ENCODE data around the gene MARK3.
"Not testable (repeated sequence)": the region's sequence is repeated elsewhere in the genome, so short reads cannot be mapped to it uniquely, and the experiment has no call there.

MARK3 gene

GRCh38 chr14:103347091-103347815, 38.0 kb upstream of the MARK3 start:
- Histone ChIP-seq H3K9me3 (ENCODE audit: control insufficient read depth in 1 of 2, low read length in 2 of 2) (no peaks in the 10 kb centered on the region), H3K36me3 (ENCODE audit: control insufficient read depth in 1 of 2, insufficient read depth in 2 of 2, low read length in 2 of 2) (peaks cover 23 to 25% of the 10 kb centered on the region in 2 donors), H3K4me3 (ENCODE audit: low read depth in 1 of 2, low read length in 2 of 2) (no peak overlapping the region), H3K27me3 (ENCODE audit: low read depth, low read length) (no peaks in the 10 kb centered on the region), H3K27ac (ENCODE audit: low read length) (no peak overlapping the region), H3K4me1 (ENCODE audit: control insufficient read depth in 1 of 2, insufficient read depth in 2 of 2, low read length in 2 of 2) (no peaks in the 10 kb centered on the region)

GRCh38 chr14:103348154-103348553, 37.1 kb upstream of the MARK3 start:
- Histone ChIP-seq H3K27ac (ENCODE audit: low read length) (no peak overlapping the region), H3K36me3 (ENCODE audit: control insufficient read depth in 1 of 2, insufficient read depth in 2 of 2, low read length in 2 of 2) (peaks cover 14 to 16% of the 10 kb centered on the region in 2 donors), H3K4me3 (ENCODE audit: low read depth in 1 of 2, low read length in 2 of 2) (no peak overlapping the region), H3K9me3 (ENCODE audit: control insufficient read depth in 1 of 2, low read length in 2 of 2) (no peaks in the 10 kb centered on the region), H3K27me3 (ENCODE audit: low read depth, low read length) (no peaks in the 10 kb centered on the region), H3K4me1 (ENCODE audit: control insufficient read depth in 1 of 2, insufficient read depth in 2 of 2, low read length in 2 of 2) (no peaks in the 10 kb centered on the region)

- Histone ChIP-seq H3K27me3 (ENCODE audit: low read depth, low read length) (no peaks in the 10 kb centered on the region), H3K27ac (ENCODE audit: low read length) (no peak overlapping the region), H3K4me1 (ENCODE audit: control insufficient read depth in 1 of 2, insufficient read depth in 2 of 2, low read length in 2 of 2) (no peaks in the 10 kb centered on the region), H3K4me3 (ENCODE audit: low read depth in 1 of 2, low read length in 2 of 2) (no peak overlapping the region), H3K9me3 (ENCODE audit: control insufficient read depth in 1 of 2, low read length in 2 of 2) (no peaks in the 10 kb centered on the region), H3K36me3 (ENCODE audit: control insufficient read depth in 1 of 2, insufficient read depth in 2 of 2, low read length in 2 of 2) (no peaks in the 10 kb centered on the region)
These were observed 35.2 kb upstream of the MARK3 start for GRCh38 chr14:103349982-103350381.

- H3K27ac ChIP-seq (ENCODE audit: low read length) = no peak overlapping the region
- no peaks in the 10 kb centered on the region for H3K9me3 ChIP-seq (ENCODE audit: control insufficient read depth in 1 of 2, low read length in 2 of 2)
- H3K27me3 ChIP-seq (ENCODE audit: low read depth, low read length) = no peaks in the 10 kb centered on the region
- no peak overlapping the region for H3K4me3 ChIP-seq (ENCODE audit: low read depth in 1 of 2, low read length in 2 of 2)
- peaks cover 0 to 4% of the 10 kb centered on the region in 2 donors for H3K4me1 ChIP-seq (ENCODE audit: control insufficient read depth in 1 of 2, insufficient read depth in 2 of 2, low read length in 2 of 2)
- no peaks in the 10 kb centered on the region for H3K36me3 ChIP-seq (ENCODE audit: control insufficient read depth in 1 of 2, insufficient read depth in 2 of 2, low read length in 2 of 2)
These were observed 31.9 kb upstream of the MARK3 start for GRCh38 chr14:103353362-103353761.

- no peaks in the 10 kb centered on the region for H3K36me3 ChIP-seq (ENCODE audit: control insufficient read depth in 1 of 2, insufficient read depth in 2 of 2, low read length in 2 of 2)
- no peak overlapping the region for H3K27ac ChIP-seq (ENCODE audit: low read length)
- no peaks in the 10 kb centered on the region for H3K27me3 ChIP-seq (ENCODE audit: low read depth, low read length)
- H3K4me1 ChIP-seq (ENCODE audit: control insufficient read depth in 1 of 2, insufficient read depth in 2 of 2, low read length in 2 of 2) = peaks cover 0 to 4% of the 10 kb centered on the region in 2 donors
- H3K9me3 ChIP-seq (ENCODE audit: control insufficient read depth in 1 of 2, low read length in 2 of 2) = no peaks in the 10 kb centered on the region
- H3K4me3 ChIP-seq (ENCODE audit: low read depth in 1 of 2, low read length in 2 of 2) = no peak overlapping the region
These were observed 31.1 kb upstream of the MARK3 start for GRCh38 chr14:103354141-103354540.

- Histone ChIP-seq H3K4me3 (ENCODE audit: low read depth in 1 of 2, low read length in 2 of 2) (no peak overlapping the region), H3K36me3 (ENCODE audit: control insufficient read depth in 1 of 2, insufficient read depth in 2 of 2, low read length in 2 of 2) (no peaks in the 10 kb centered on the region), H3K4me1 (ENCODE audit: control insufficient read depth in 1 of 2, insufficient read depth in 2 of 2, low read length in 2 of 2) (peaks cover 0 to 4% of the 10 kb centered on the region in 2 donors), H3K9me3 (ENCODE audit: control insufficient read depth in 1 of 2, low read length in 2 of 2) (no peaks in the 10 kb centered on the region), H3K27me3 (ENCODE audit: low read depth, low read length) (no peaks in the 10 kb centered on the region), H3K27ac (ENCODE audit: low read length) (no peak overlapping the region)
These were observed 29.1 kb upstream of the MARK3 start for GRCh38 chr14:103356024-103356682.

- H3K9me3 ChIP-seq (ENCODE audit: control insufficient read depth in 1 of 2, low read length in 2 of 2); H3K27me3 ChIP-seq (ENCODE audit: low read depth, low read length); H3K27ac ChIP-seq (ENCODE audit: low read length); H3K36me3 ChIP-seq (ENCODE audit: control insufficient read depth in 1 of 2, insufficient read depth in 2 of 2, low read length in 2 of 2); H3K4me3 ChIP-seq (ENCODE audit: low read depth in 1 of 2, low read length in 2 of 2); H3K4me1 ChIP-seq (ENCODE audit: control insufficient read depth in 1 of 2, insufficient read depth in 2 of 2, low read length in 2 of 2): not testable (repeated sequence)
These were observed 27.7 kb upstream of the MARK3 start for GRCh38 chr14:103357552-103357951.

- Histone ChIP-seq H3K4me3 (ENCODE audit: low read depth in 1 of 2, low read length in 2 of 2) (no peak overlapping the region), H3K4me1 (ENCODE audit: control insufficient read depth in 1 of 2, insufficient read depth in 2 of 2, low read length in 2 of 2) (peaks cover 0 to 4% of the 10 kb centered on the region in 2 donors), H3K27ac (ENCODE audit: low read length) (no peak overlapping the region), H3K36me3 (ENCODE audit: control insufficient read depth in 1 of 2, insufficient read depth in 2 of 2, low read length in 2 of 2) (no peaks in the 10 kb centered on the region), H3K27me3 (ENCODE audit: low read depth, low read length) (no peaks in the 10 kb centered on the region), H3K9me3 (ENCODE audit: control insufficient read depth in 1 of 2, low read length in 2 of 2) (peaks cover 0 to 4% of the 10 kb centered on the region in 2 donors)
These were observed 24.7 kb upstream of the MARK3 start for GRCh38 chr14:103360548-103360947.

GRCh38 chr14:103361867-103362266, 23.3 kb upstream of the MARK3 start:
- H3K27ac ChIP-seq (ENCODE audit: low read length) = no peak overlapping the region
- no peak overlapping the region for H3K4me3 ChIP-seq (ENCODE audit: low read depth in 1 of 2, low read length in 2 of 2)
- H3K4me1 ChIP-seq (ENCODE audit: control insufficient read depth in 1 of 2, insufficient read depth in 2 of 2, low read length in 2 of 2) = peaks cover 0 to 2% of the 10 kb centered on the region in 2 donors

GRCh38 chr14:103362780-103363179, 22.4 kb upstream of the MARK3 start:
- peaks cover 0 to 4% of the 10 kb centered on the region in 2 donors for H3K9me3 ChIP-seq (ENCODE audit: control insufficient read depth in 1 of 2, low read length in 2 of 2)
- no peaks in the 10 kb centered on the region for H3K4me1 ChIP-seq (ENCODE audit: control insufficient read depth in 1 of 2, insufficient read depth in 2 of 2, low read length in 2 of 2)
- H3K27ac ChIP-seq (ENCODE audit: low read length) = no peak overlapping the region
- no peaks in the 10 kb centered on the region for H3K36me3 ChIP-seq (ENCODE audit: control insufficient read depth in 1 of 2, insufficient read depth in 2 of 2, low read length in 2 of 2)
- no peak overlapping the region for H3K4me3 ChIP-seq (ENCODE audit: low read depth in 1 of 2, low read length in 2 of 2)
- no peaks in the 10 kb centered on the region for H3K27me3 ChIP-seq (ENCODE audit: low read depth, low read length)

More at GRCh38 chr14:103361867-103362266, 23.3 kb upstream of the MARK3 start:
- Histone ChIP-seq H3K9me3 (ENCODE audit: control insufficient read depth in 1 of 2, low read length in 2 of 2) (peaks cover 0 to 4% of the 10 kb centered on the region in 2 donors), H3K27me3 (ENCODE audit: low read depth, low read length) (no peaks in the 10 kb centered on the region), H3K36me3 (ENCODE audit: control insufficient read depth in 1 of 2, insufficient read depth in 2 of 2, low read length in 2 of 2) (no peaks in the 10 kb centered on the region)

- Histone ChIP-seq H3K27me3 (ENCODE audit: low read depth, low read length) (no peaks in the 10 kb centered on the region), H3K4me3 (ENCODE audit: low read depth in 1 of 2, low read length in 2 of 2) (no peak overlapping the region), H3K36me3 (ENCODE audit: control insufficient read depth in 1 of 2, insufficient read depth in 2 of 2, low read length in 2 of 2) (no peaks in the 10 kb centered on the region), H3K9me3 (ENCODE audit: control insufficient read depth in 1 of 2, low read length in 2 of 2) (peaks cover 0 to 4% of the 10 kb centered on the region in 2 donors), H3K27ac (ENCODE audit: low read length) (no peak overlapping the region), H3K4me1 (ENCODE audit: control insufficient read depth in 1 of 2, insufficient read depth in 2 of 2, low read length in 2 of 2) (no peaks in the 10 kb centered on the region)
These were observed 18.5 kb upstream of the MARK3 start for GRCh38 chr14:103366741-103367140.

All from muscle layer of duodenum (tissue), 2 donors.